Measurements from ENCODE around the gene IFNAR2.
"Not testable (repeated sequence)": the region's sequence is repeated elsewhere in the genome, so short reads cannot be mapped to it uniquely, and the experiment has no call there.

The IFNAR2 gene

GRCh38 chr21:33214056-33214455 lies 15.7 kb upstream of the IFNAR2 start:
- ATAC-seq (no peak), DNase-seq (no peak)

GRCh38 chr21:33217138-33217520 lies 12.6 kb upstream of the IFNAR2 start:
- ATAC-seq (no peak), DNase-seq (no peak)

- DNase-seq = no peak
- ATAC-seq = no peak
Observed at GRCh38 chr21:33219300-33219699, 10.4 kb upstream of the IFNAR2 start.

GRCh38 chr21:33219954-33220353 lies 9.8 kb upstream of the IFNAR2 start:
- ATAC-seq (no peak), DNase-seq (no peak)

- not testable (repeated sequence) for ATAC-seq
Observed at GRCh38 chr21:33225376-33225775, 4.4 kb upstream of the IFNAR2 start.

GRCh38 chr21:33228455-33228854 lies 1.3 kb upstream of the IFNAR2 start:
- DNase-seq = no peak
- no peak for ATAC-seq

More at GRCh38 chr21:33225376-33225775, 4.4 kb upstream of the IFNAR2 start:
- not testable (repeated sequence) for DNase-seq

- no peak for ATAC-seq
- DNase-seq = no peak
Observed at GRCh38 chr21:33229099-33229783, 497 bp upstream of the IFNAR2 start.

- DNase-seq (peak; percentile 63), ATAC-seq (peak; percentile 33)
Observed at GRCh38 chr21:33230545-33231324, 997 bp downstream of the IFNAR2 start.

- peak; percentile 74 for ATAC-seq
- peak; percentile 59 for DNase-seq
Observed at GRCh38 chr21:33231526-33231925, 1.8 kb downstream of the IFNAR2 start.

- ATAC-seq (no peak), DNase-seq (no peak)
Observed at GRCh38 chr21:33232291-33233034, 2.7 kb downstream of the IFNAR2 start.

GRCh38 chr21:33234635-33235520 lies 5.1 kb downstream of the IFNAR2 start:
- ATAC-seq = peak; percentile 10

GRCh38 chr21:33236013-33236686 lies 6.4 kb downstream of the IFNAR2 start:
- no peak for ATAC-seq

More at GRCh38 chr21:33234635-33235520, 5.1 kb downstream of the IFNAR2 start:
- DNase-seq = no peak

GRCh38 chr21:33236766-33237165 lies 7.0 kb downstream of the IFNAR2 start:
- ATAC-seq (no peak), DNase-seq (no peak)

More at GRCh38 chr21:33236013-33236686, 6.4 kb downstream of the IFNAR2 start:
- DNase-seq = no peak

- DNase-seq (no peak), ATAC-seq (no peak)
Observed at GRCh38 chr21:33237486-33237885, 7.7 kb downstream of the IFNAR2 start.

GRCh38 chr21:33238146-33238545 lies 8.4 kb downstream of the IFNAR2 start:
- DNase-seq = no peak
- ATAC-seq = peak; percentile 73

- no peak for DNase-seq
- peak; percentile 29 for ATAC-seq
Observed at GRCh38 chr21:33238565-33239255, 9.0 kb downstream of the IFNAR2 start.

GRCh38 chr21:33239559-33240127 lies 9.9 kb downstream of the IFNAR2 start:
- not testable (repeated sequence) for ATAC-seq, DNase-seq

- DNase-seq (no peak), ATAC-seq (no peak)
Observed at GRCh38 chr21:33240404-33240803, 10.7 kb downstream of the IFNAR2 start.

- DNase-seq = no peak
- no peak for ATAC-seq
Observed at GRCh38 chr21:33241846-33242245, 12.1 kb downstream of the IFNAR2 start.

GRCh38 chr21:33242846-33243245 lies 13.1 kb downstream of the IFNAR2 start:
- ATAC-seq, DNase-seq: not testable (repeated sequence)

Measured in stimulated activated naive CD8-positive, alpha-beta T cell treated with anti-CD3 and anti-CD28 coated beads, Interleukin-15, Interleukin-2, amounts not matched to agents 100 U/mL and 50 U/mL, for 24 hours (primary cell).